Lung (tissue), 12 donors: Measurements from ENCODE around the gene TRIM28. TPM values are rescaled to one million over a fixed set of nuclear protein-coding genes. Genes with fewer than 3 reads are reported as not detected.
A peak's percentile ranks its signal among the peaks of the same experiment; 100 is the strongest.

Source experiments
- ATAC-seq: fragments of 200-7000 bp; cut with Tn5 transposase; one replicate; pipeline ENCODE4 v1.9.1; 2020; ENCODE audit warnings: moderate number of reproducible peaks; ENCODE audit not compliant: insufficient read depth, low FRiP score
- DNase-seq, 3 donors: peaks; one replicate each; pipeline ENCODE4 v3.0.0-alpha.2; 2013 to 2017
- H3K27ac ChIP-seq, 2 donors: one replicate each; pipeline ENCODE4 v1.5.1; 2013; ENCODE audit warnings: mild to moderate bottlenecking in 2 of 2, moderate library complexity in 2 of 2, control low read depth in 1 of 2, inconsistent platforms in 1 of 2, low read depth in 1 of 2, low read length in 1 of 2
- H3K27me3 ChIP-seq, 3 donors: one replicate each; pipeline ENCODE4 v1.5.1; 2013; ENCODE audit warnings: low read length in 2 of 3; ENCODE audit not compliant: control insufficient read depth in 3 of 3, insufficient read depth in 3 of 3
- H3K36me3 ChIP-seq, 4 donors: one replicate each; pipeline ENCODE4 v1.5.1; 2013; ENCODE audit warnings: low read length in 4 of 4, mild to moderate bottlenecking in 1 of 4, moderate library complexity in 1 of 4; ENCODE audit not compliant: control insufficient read depth in 4 of 4, insufficient read depth in 4 of 4
- H3K4me1 ChIP-seq, 5 donors: one replicate each; pipeline ENCODE4 v1.5.1; 2013; ENCODE audit warnings: low read length in 5 of 5, mild to moderate bottlenecking in 2 of 5, moderate library complexity in 1 of 5; ENCODE audit not compliant: control insufficient read depth in 5 of 5, insufficient read depth in 5 of 5
- H3K4me3 ChIP-seq: one replicate; pipeline ENCODE4 v1.5.1; 2013; ENCODE audit warnings: mild to moderate bottlenecking, control low read depth, moderate library complexity
- H3K9ac ChIP-seq, 2 donors: one replicate each; pipeline ENCODE4 v1.5.1; 2013; ENCODE audit warnings: low read length in 2 of 2, control low read depth in 1 of 2; ENCODE audit not compliant: insufficient read depth in 1 of 2
- H3K9me3 ChIP-seq, 4 donors: one replicate each; pipeline ENCODE4 v1.5.1; 2013; ENCODE audit warnings: low read length in 3 of 4, mild to moderate bottlenecking in 1 of 4, moderate library complexity in 1 of 4; ENCODE audit not compliant: control insufficient read depth in 4 of 4, insufficient read depth in 3 of 4
- WGBS, 2 donors: extraction: QIAGEN DNeasy Blood & Tissue Kit; methylation state at CpG; one replicate each; pipeline ENCODE4 v1.1.7; 2013; 5-methylcytosine and 5-hydroxymethylcytosine counted together
- polyA plus RNA-seq, 2 donors: library from polyadenylated mRNA; stranded (reverse); fragments of 200-250 nt; gene quantifications; one replicate each; pipeline ENCODE4 v1.2.1, GENCODE V29; 2013
- total RNA-seq, 2 donors: library from RNA; depleted of rRNA in 1 of 2; stranded (reverse); fragments of >200 nt in 1 of 2; gene quantifications; one replicate each; pipeline ENCODE4 v1.2.1, GENCODE V29; 2014 to 2021
- TF ChIP-seq, protein P1 (sequence below): IDR thresholded peaks from 2 replicates; pipeline ENCODE4 v1.5.1; 2012; ENCODE audit warnings: mild to moderate bottlenecking; ENCODE audit errors: control extremely low read depth, extremely low read depth
- donor health status: control.
- donor health status: control.
- donor health status: Bipolar disorder and iron deficiency.
- donor health status: healthy.
- donor health status: DM: yes; HTN: yes; CAD: no.

Gene TRIM28
- total and polyA plus RNA-seq, 4 donors: 171 to 250 (median 181) TPM

DNA sequence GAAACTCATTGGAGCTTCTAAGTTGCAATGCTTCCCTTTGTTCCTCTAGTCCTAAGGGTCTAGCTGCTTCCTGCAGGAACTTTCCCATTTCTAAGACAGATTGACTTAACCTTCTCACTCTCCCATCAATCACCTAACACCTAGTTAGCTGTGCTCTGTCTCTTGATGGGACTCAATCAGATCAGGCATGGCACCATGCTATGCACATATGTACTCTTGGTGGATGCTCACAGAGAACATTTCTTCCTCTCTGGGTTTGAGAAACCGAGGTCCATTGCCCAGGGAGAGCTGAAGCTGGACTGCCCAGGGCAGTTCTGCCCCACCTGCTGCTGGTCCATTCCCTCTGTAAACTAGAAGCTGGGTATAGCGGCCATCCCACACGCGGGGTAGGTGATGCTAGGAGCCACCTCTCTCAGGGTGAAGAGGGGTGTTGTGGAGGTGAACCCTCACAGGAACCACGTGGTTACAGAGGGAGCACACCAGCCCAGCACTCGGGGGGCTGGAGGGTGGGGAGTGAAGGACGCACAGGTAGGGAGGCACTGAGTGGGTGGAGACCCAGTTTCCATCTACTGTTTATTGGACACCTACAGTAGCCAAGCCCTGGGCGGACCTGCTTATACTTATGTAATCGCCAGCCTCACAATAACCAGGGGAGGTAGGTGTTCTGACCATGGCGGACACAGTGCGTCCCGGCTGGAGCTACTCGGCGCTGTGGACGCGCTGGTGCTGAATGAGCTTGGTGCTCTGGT lies 17.7 kb downstream of the TRIM28 start:
- peaks cover 0 to 5% (median 3%) of the 10 kb centered on the region in 4 donors for H3K36me3 ChIP-seq
- H3K27ac ChIP-seq: no peak overlapping the region
- H3K9ac ChIP-seq: no peak overlapping the region
- no peak for DNase-seq
- H3K9me3 ChIP-seq: no peaks in the 10 kb centered on the region
- TF ChIP-seq, protein P1, sequence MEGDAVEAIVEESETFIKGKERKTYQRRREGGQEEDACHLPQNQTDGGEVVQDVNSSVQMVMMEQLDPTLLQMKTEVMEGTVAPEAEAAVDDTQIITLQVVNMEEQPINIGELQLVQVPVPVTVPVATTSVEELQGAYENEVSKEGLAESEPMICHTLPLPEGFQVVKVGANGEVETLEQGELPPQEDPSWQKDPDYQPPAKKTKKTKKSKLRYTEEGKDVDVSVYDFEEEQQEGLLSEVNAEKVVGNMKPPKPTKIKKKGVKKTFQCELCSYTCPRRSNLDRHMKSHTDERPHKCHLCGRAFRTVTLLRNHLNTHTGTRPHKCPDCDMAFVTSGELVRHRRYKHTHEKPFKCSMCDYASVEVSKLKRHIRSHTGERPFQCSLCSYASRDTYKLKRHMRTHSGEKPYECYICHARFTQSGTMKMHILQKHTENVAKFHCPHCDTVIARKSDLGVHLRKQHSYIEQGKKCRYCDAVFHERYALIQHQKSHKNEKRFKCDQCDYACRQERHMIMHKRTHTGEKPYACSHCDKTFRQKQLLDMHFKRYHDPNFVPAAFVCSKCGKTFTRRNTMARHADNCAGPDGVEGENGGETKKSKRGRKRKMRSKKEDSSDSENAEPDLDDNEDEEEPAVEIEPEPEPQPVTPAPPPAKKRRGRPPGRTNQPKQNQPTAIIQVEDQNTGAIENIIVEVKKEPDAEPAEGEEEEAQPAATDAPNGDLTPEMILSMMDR: no peak
- H3K4me1 ChIP-seq: peaks cover 5 to 40% (median 23%) of the 10 kb centered on the region in 5 donors
- peaks cover 0 to 22% (median 12%) of the 10 kb centered on the region in 3 donors for H3K27me3 ChIP-seq
- H3K4me3 ChIP-seq: no peak overlapping the region
- 66 to 72% methylated on average over 16 of the region's 16 CpGs for WGBS, 2 donors
- no peak for ATAC-seq

DNA sequence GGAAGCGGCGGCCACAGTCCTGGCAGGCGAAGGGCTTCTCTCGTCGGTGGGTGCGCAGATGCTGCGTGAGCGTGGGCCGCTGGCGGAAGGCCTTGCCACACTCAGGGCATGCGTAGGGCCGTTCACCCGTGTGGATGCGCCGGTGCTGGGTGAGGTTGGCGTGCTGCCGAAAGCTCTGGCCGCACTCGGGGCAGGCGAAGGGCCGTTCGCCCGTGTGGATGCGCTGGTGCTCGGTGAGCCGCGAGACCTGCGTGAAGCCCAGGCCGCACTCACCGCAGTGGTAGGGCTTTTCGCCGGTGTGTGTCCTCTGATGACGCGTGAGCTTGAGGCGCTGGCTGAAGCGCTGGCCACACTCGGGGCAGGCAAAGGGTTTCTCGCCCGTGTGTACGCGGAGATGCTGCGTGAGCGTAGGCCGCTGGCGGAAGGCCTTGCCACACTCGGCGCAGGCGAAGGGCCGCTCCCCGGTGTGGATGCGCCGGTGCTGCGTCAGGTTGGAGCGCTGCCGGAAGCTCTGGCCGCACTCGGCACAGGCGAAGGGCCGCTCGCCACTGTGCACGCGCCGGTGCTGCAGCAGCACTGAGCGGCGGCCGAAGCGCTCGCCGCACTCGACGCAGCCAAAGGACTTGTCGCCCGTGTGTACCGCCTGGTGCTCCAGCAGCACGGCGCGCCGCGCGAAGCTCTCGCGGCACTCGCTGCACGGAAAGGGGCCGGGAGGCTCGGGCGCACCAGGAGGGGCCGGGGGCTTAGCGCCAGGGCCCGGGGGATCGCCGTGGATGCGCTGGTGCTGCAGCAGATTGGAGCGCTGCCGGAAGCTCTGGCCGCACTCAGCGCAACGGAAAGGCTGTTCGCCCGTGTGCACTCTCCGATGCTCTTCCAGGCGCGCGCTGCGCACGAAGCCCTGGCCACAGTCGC lies 18.5 kb downstream of the TRIM28 start:
- 8 to 9% methylated on average over 103 to 107 of the region's 107 CpGs for WGBS, 2 donors
- H3K9me3 ChIP-seq: no peaks in the 10 kb centered on the region
- H3K4me3 ChIP-seq: no peak overlapping the region
- no peak for ATAC-seq
- H3K27ac ChIP-seq: peak overlapping the region in 1 of 2 donors; percentile 4
- TF ChIP-seq, protein P1: no peak
- H3K9ac ChIP-seq: no peak overlapping the region
- H3K4me1 ChIP-seq: peaks cover 2 to 31% (median 23%) of the 10 kb centered on the region in 5 donors
- peaks cover 0 to 5% (median 1%) of the 10 kb centered on the region in 4 donors for H3K36me3 ChIP-seq
- peak; percentile 41 to 52 (median 44) for DNase-seq
- H3K27me3 ChIP-seq: peaks cover 0 to 22% (median 12%) of the 10 kb centered on the region in 3 donors

DNA sequence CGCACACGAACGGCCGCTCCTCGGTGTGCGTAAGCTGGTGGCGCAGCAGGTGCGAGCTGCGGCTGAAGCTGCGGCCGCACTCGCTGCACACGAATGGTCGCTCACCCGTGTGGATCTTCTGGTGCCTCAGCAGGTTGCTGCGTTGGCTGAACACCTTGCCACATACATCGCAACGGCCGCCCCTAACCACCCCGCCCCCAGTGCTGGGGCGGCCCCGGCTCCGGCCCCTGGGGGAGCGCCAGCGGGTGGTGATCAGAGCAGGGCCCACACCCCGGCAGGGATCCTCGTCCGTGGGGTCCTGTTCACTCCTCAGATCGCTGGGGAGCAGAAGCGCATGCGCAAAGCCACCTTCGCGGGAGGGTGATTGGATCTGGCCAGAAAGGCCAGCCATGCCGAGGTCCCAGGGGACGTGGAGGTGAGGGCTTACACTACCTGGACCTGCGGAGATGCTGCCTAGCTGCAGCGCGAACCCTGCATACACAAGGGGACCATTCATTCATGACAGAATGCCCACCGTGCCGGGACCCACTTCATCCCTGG lies 19.2 kb downstream of the TRIM28 start:
- ATAC-seq: no peak
- Histone ChIP-seq H3K4me1 (peaks cover 0 to 31% (median 23%) of the 10 kb centered on the region in 5 donors), H3K36me3 (peaks cover 0 to 8% (median 1%) of the 10 kb centered on the region in 4 donors), H3K27me3 (peaks cover 0 to 22% (median 12%) of the 10 kb centered on the region in 3 donors), H3K9ac (no peak overlapping the region), H3K9me3 (no peaks in the 10 kb centered on the region), H3K27ac (no peak overlapping the region), H3K4me3 (no peak overlapping the region)
- TF ChIP-seq, protein P1: no peak
- 4 to 6% methylated on average over 40 of the region's 40 CpGs for WGBS, 2 donors
- DNase-seq: no peak
